Measurements from ENCODE around the gene C3AR1. TPM values are rescaled to one million over a fixed set of nuclear protein-coding genes. Genes with fewer than 3 reads are reported as not detected.

Gene C3AR1
- total RNA-seq, 1 donor from 2014 or later: 6.4 TPM

DNA sequence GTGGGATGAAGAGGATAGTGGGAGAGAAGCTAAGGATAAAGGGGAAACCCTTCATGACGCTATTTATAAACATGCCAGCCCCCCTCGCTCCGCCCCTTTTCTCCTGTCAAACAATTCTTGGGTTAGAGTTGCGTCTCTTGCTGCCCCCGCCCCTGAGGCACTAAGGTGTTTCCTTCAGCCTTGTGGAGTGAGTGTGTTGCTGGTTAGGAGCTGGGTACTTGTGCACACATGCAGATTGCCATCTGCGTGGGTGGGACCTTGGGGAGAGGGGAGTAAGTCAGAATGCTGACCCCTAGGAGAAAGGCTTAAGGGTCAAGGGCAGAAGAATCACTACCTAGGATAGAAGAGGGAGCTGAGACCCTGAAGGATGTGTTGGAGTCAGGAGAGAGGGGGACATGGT lies 28.2 kb downstream of the C3AR1 start:
- TF ChIP-seq, protein P1, sequence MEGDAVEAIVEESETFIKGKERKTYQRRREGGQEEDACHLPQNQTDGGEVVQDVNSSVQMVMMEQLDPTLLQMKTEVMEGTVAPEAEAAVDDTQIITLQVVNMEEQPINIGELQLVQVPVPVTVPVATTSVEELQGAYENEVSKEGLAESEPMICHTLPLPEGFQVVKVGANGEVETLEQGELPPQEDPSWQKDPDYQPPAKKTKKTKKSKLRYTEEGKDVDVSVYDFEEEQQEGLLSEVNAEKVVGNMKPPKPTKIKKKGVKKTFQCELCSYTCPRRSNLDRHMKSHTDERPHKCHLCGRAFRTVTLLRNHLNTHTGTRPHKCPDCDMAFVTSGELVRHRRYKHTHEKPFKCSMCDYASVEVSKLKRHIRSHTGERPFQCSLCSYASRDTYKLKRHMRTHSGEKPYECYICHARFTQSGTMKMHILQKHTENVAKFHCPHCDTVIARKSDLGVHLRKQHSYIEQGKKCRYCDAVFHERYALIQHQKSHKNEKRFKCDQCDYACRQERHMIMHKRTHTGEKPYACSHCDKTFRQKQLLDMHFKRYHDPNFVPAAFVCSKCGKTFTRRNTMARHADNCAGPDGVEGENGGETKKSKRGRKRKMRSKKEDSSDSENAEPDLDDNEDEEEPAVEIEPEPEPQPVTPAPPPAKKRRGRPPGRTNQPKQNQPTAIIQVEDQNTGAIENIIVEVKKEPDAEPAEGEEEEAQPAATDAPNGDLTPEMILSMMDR (IDR thresholded peaks at IDR 0.05): no peak
- TF ChIP-seq POLR2A (IDR thresholded peaks at IDR 0.05): no peak
- no peak for TF ChIP-seq POLR2AphosphoS5 (IDR thresholded peaks at IDR 0.05; ENCODE audit: insufficient read depth in 1 of 2, low read depth in 1 of 2)
- H3K9me3 ChIP-seq: no peaks in the 10 kb centered on the region

DNA sequence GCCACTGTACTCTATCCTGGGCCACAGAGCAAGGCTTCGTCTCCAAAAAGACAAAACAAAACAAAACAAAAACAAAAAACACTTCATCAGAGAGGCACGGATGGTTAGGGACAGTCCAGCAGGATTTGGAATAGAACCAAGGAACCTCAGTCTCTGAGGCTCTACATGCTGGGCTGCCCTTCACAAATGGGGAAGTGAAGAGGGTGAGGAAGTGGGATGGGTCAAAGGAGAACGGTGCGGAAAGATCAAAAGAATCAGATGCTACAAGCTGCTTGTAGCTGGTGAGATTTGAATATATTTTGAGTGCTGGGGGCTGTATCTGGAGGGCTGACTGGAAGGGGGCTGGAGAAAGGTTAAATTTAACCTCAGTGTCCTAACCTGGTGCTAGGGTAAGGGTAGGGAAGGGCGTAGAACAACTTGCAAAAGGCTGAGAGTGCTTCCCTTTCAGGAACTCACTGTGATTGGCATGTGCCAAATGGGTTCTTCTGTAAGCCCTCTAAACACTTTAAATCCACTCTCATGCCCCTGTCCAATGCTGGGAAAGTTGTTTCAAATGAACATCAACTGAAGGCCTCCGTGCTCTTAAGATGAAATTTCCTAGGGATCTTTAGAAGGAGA lies 29.0 kb downstream of the C3AR1 start:
- TF ChIP-seq, protein P1 (IDR thresholded peaks at IDR 0.05): no peak
- TF ChIP-seq POLR2AphosphoS5 (IDR thresholded peaks at IDR 0.05; ENCODE audit: insufficient read depth in 1 of 2, low read depth in 1 of 2) (no peak), POLR2A (IDR thresholded peaks at IDR 0.05) (no peak)
- H3K4me3 ChIP-seq: no peak overlapping the region
- peaks cover 0 to 23% of the 10 kb centered on the region in 2 donors for H3K36me3 ChIP-seq
- no peaks in the 10 kb centered on the region for H3K27me3 ChIP-seq
- no peak overlapping the region for H3K27ac ChIP-seq
- no peaks in the 10 kb centered on the region for H3K9me3 ChIP-seq
- H3K4me1 ChIP-seq: peaks cover 63% of the 10 kb centered on the region
- no peak for DNase-seq (ENCODE audit: extremely low spot score in 2 of 2)
- intact Hi-C loops (cut with DNase I): loop anchor here (10.0 kb wide), 1 partner anchor 48 kb away; the partner anchor contains the start of gene NECAP1

More for the DNA sequence above, 28.2 kb downstream of the C3AR1 start:
- intact Hi-C loops (cut with DNase I): loop anchor here (10.0 kb wide), 1 partner anchor 47 kb away; the partner anchor contains the start of gene NECAP1
- Histone ChIP-seq H3K27me3 (no peaks in the 10 kb centered on the region), H3K27ac (no peak overlapping the region), H3K36me3 (peaks cover 0 to 28% of the 10 kb centered on the region in 2 donors), H3K4me3 (peak overlapping the region in 1 of 2 donors; percentile 38), H3K4me1 (peaks cover 63% of the 10 kb centered on the region)
- DNase-seq (ENCODE audit: extremely low spot score in 2 of 2): no peak

DNA sequence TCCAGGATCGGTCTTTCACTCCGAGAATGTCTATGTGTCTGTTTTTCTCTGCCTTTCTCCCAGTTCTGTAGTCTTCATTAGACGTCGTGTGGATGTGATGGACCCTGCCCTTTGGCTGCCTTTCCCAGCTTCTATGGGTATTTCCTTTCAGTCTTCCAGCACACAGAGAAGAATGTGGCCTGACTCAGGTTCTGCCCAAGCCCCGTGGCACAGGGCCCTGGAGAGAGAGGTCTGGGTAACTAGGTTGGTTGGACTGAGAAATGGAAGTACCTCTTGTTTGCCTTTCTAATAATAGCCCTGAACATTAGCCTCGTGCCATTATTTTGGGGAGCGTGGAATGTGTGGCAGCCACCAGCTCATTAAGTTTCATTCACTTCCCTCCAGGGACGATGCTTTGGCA lies 29.8 kb downstream of the C3AR1 start:
- Histone ChIP-seq H3K27ac (peak overlapping the region; percentile 28), H3K4me1 (peaks cover 69% of the 10 kb centered on the region), H3K4me3 (no peak overlapping the region), H3K9me3 (no peaks in the 10 kb centered on the region), H3K27me3 (no peaks in the 10 kb centered on the region), H3K36me3 (peaks cover 0 to 18% of the 10 kb centered on the region in 2 donors)
- TF ChIP-seq POLR2A (IDR thresholded peaks at IDR 0.05) (no peak), POLR2AphosphoS5 (IDR thresholded peaks at IDR 0.05; ENCODE audit: insufficient read depth in 1 of 2, low read depth in 1 of 2) (no peak)
- TF ChIP-seq, protein P1 (IDR thresholded peaks at IDR 0.05): no peak
- intact Hi-C loops (cut with DNase I): loop anchor here (10.0 kb wide), 1 partner anchor 48 kb away; the partner anchor contains the start of gene NECAP1
- no peak for DNase-seq (ENCODE audit: extremely low spot score in 2 of 2)

DNA sequence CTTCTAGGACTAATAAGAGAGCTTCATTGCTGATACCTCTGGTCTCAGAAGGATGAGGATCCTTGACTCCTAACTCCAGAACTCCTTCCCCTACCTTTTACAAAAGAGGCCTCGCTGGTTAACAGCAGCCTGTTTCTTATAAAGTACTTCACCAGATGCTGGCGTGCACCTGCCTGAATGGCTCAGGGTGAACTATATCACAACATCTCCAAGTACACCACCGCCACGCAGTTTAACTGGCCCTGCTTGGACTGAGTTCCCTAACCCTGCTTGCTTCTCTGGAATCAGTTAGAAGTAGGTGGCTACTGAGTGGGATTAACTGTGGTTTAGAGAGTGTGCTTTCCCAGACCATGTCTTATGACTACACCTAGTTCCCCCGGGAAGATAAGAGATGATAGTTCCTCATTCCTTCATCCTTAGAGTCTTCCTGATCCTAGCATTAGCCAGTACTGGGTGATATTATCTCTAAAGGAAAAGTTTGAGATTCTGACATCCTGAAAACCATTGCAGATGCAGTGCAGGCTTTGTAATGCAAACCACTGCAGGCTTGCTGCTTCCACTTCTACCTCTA lies 30.6 kb downstream of the C3AR1 start:
- DNase-seq (ENCODE audit: extremely low spot score in 2 of 2): no peak
- Histone ChIP-seq H3K36me3 (peaks cover 0 to 10% of the 10 kb centered on the region in 2 donors), H3K9me3 (no peaks in the 10 kb centered on the region), H3K4me1 (peaks cover 70% of the 10 kb centered on the region), H3K27ac (peak overlapping the region; percentile 28), H3K27me3 (no peaks in the 10 kb centered on the region), H3K4me3 (peak overlapping the region; percentile 90 to 97)
- intact Hi-C loops (cut with DNase I): loop anchor here (10.0 kb wide), 1 partner anchor 49 kb away; the partner anchor contains the start of gene NECAP1
- no peak for TF ChIP-seq POLR2A (IDR thresholded peaks at IDR 0.05)
- TF ChIP-seq, protein P1 (IDR thresholded peaks at IDR 0.05): no peak
- no peak for TF ChIP-seq POLR2AphosphoS5 (IDR thresholded peaks at IDR 0.05; ENCODE audit: insufficient read depth in 1 of 2, low read depth in 1 of 2)

DNA sequence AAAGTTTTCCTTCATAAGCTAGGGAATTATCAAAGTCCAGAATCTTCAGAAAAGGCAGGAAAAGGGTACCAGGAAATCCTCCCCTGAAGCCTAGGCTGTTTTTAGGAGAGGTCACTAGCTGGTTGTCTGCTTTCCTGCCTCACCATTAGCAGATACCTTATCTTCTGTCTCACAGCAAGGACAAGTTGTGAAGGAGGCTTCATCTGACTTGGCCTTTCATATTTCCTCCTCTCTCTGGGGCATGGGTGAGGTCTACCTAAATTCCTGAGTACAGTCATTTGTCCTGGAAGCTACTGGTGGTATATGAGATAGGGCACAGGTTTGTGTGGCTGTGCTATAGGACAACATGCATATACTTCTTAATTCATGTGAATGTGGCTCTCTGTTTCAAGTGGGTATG lies 31.4 kb downstream of the C3AR1 start:
- Histone ChIP-seq H3K4me1 (peaks cover 70% of the 10 kb centered on the region), H3K27ac (peak overlapping the region; percentile 97), H3K4me3 (peak overlapping the region; percentile 90 to 97), H3K27me3 (no peaks in the 10 kb centered on the region), H3K36me3 (peaks cover 0 to 3% of the 10 kb centered on the region in 2 donors), H3K9me3 (no peaks in the 10 kb centered on the region)
- intact Hi-C loops (cut with DNase I): loop anchor here (10.0 kb wide), 1 partner anchor 50 kb away; the partner anchor contains the start of gene NECAP1
- TF ChIP-seq, protein P1 (IDR thresholded peaks at IDR 0.05): no peak
- TF ChIP-seq POLR2A (IDR thresholded peaks at IDR 0.05): no peak
- no peak for TF ChIP-seq POLR2AphosphoS5 (IDR thresholded peaks at IDR 0.05; ENCODE audit: insufficient read depth in 1 of 2, low read depth in 1 of 2)
- no peak for DNase-seq (ENCODE audit: extremely low spot score in 2 of 2)

Measured in vagina (tissue), 2 donors.